Mesendoderm (in vitro differentiated cells): Measurements from ENCODE around the gene BPIFB6.
"Not testable (repeated sequence)": the region's sequence is repeated elsewhere in the genome, so short reads cannot be mapped to it uniquely, and the experiment has no call there.

Source experiments
- DNase-seq: peaks from one replicate; pipeline ENCODE4 v3.0.0; 2013
- H2AK5ac ChIP-seq: 2 replicates; pipeline ENCODE4 v1.6.1; 2013; ENCODE audit warnings: low read length, inconsistent platforms
- H2BK120ac ChIP-seq: 2 replicates; pipeline ENCODE4 v1.6.1; 2013; ENCODE audit warnings: low read depth, mild to moderate bottlenecking, low read length, moderate library complexity, mixed read lengths
- H2BK15ac ChIP-seq: replicated peaks from 2 replicates; pipeline ENCODE4 v1.6.1; 2013; ENCODE audit warnings: low read depth, mild to moderate bottlenecking, moderate library complexity
- H2BK5ac ChIP-seq: 2 replicates; pipeline ENCODE4 v1.6.1; 2013; ENCODE audit warnings: low read length, inconsistent platforms
- H3K18ac ChIP-seq: 2 replicates; pipeline ENCODE4 v1.6.1; 2013; ENCODE audit warnings: mild to moderate bottlenecking, low read length, mixed read lengths
- H3K23ac ChIP-seq: one replicate; pipeline ENCODE4 v1.6.1; 2013; ENCODE audit warnings: low read length
- H3K27ac ChIP-seq: 2 replicates; pipeline ENCODE4 v1.5.1; 2013; ENCODE audit warnings: low read depth, mild to moderate bottlenecking, inconsistent platforms, low read length, moderate library complexity
- H3K27me3 ChIP-seq: 2 replicates; pipeline ENCODE4 v1.6.1; 2013; ENCODE audit warnings: low read length, control low read depth, mild to moderate bottlenecking, inconsistent platforms; ENCODE audit not compliant: insufficient read depth, poor library complexity
- H3K36me3 ChIP-seq: 2 replicates; pipeline ENCODE4 v1.6.1; 2013; ENCODE audit warnings: low read length, inconsistent platforms; ENCODE audit not compliant: control insufficient read depth, insufficient read depth
- H3K4ac ChIP-seq: one replicate; pipeline ENCODE4 v1.6.1; 2013; ENCODE audit warnings: low read depth, mild to moderate bottlenecking, low read length, moderate library complexity
- H3K4me1 ChIP-seq: 2 replicates; pipeline ENCODE4 v1.6.1; 2013; ENCODE audit warnings: low read depth, low read length, inconsistent platforms; ENCODE audit not compliant: control insufficient read depth
- H3K4me2 ChIP-seq: 2 replicates; pipeline ENCODE4 v1.6.1; 2013; ENCODE audit warnings: low read length
- H3K4me3 ChIP-seq: 2 replicates; pipeline ENCODE4 v1.5.1; 2013; ENCODE audit warnings: mild to moderate bottlenecking, low read length
- H3K56ac ChIP-seq: one replicate; pipeline ENCODE4 v1.6.1; 2013; ENCODE audit warnings: low read length
- H3K79me1 ChIP-seq: 2 replicates; pipeline ENCODE4 v1.6.1; 2013; ENCODE audit warnings: low read length, inconsistent platforms
- H3K79me2 ChIP-seq: 2 replicates; pipeline ENCODE4 v1.6.1; 2013; ENCODE audit warnings: mild to moderate bottlenecking, low read length; ENCODE audit not compliant: control insufficient read depth, insufficient read depth
- H3K9ac ChIP-seq: 2 replicates; pipeline ENCODE4 v1.6.1; 2013; ENCODE audit warnings: low read length, inconsistent platforms
- H4K5ac ChIP-seq: one replicate; pipeline ENCODE4 v1.6.1; 2013; ENCODE audit warnings: low read length
- H4K8ac ChIP-seq: one replicate; pipeline ENCODE4 v1.6.1; 2013; ENCODE audit warnings: low read depth, mild to moderate bottlenecking, control low read depth, low read length, moderate library complexity
- WGBS: extraction: QIAGEN DNeasy Blood & Tissue Kit; methylation state at CpG from one replicate; pipeline ENCODE4 v1.1.7; 2013; ENCODE audit warnings: low lambda C conversion rate, missing lambda C conversion rate; ENCODE audit not compliant: insufficient coverage; ENCODE audit errors: extremely low coverage; 5-methylcytosine and 5-hydroxymethylcytosine counted together

BPIFB6 gene

GRCh38 chr20:33038243-33038642 is 6.8 kb downstream of the BPIFB6 start:
- no peak overlapping the region for H2BK5ac ChIP-seq
- H3K9ac ChIP-seq, result no peak overlapping the region
- H3K36me3 ChIP-seq, result no peaks in the 10 kb centered on the region
- no peak overlapping the region for H3K23ac ChIP-seq
- H3K56ac ChIP-seq, result no peak overlapping the region
- H3K79me1 ChIP-seq, result no peaks in the 10 kb centered on the region
- H3K79me2 ChIP-seq, result no peaks in the 10 kb centered on the region
- H3K4me2 ChIP-seq, result no peak overlapping the region
- no peak overlapping the region for H3K4ac ChIP-seq
- no peak overlapping the region for H4K8ac ChIP-seq
- H2AK5ac ChIP-seq, result no peak overlapping the region
- no peak overlapping the region for H3K27ac ChIP-seq
- H3K27me3 ChIP-seq, result no peaks in the 10 kb centered on the region
- H2BK120ac ChIP-seq, result no peak overlapping the region
- H2BK15ac ChIP-seq, result no peak overlapping the region
- WGBS, result 100% methylated on average over 2 of the region's 4 CpGs
- no peaks in the 10 kb centered on the region for H3K4me1 ChIP-seq
- H4K5ac ChIP-seq, result no peak overlapping the region
- no peak for DNase-seq
- no peak overlapping the region for H3K18ac ChIP-seq
- no peak overlapping the region for H3K4me3 ChIP-seq

GRCh38 chr20:33042430-33042829 is 11.0 kb downstream of the BPIFB6 start:
- Histone ChIP-seq H3K56ac (no peak overlapping the region), H3K4me2 (no peak overlapping the region), H2AK5ac (no peak overlapping the region), H3K18ac (no peak overlapping the region), H3K27me3 (no peaks in the 10 kb centered on the region), H3K4ac (no peak overlapping the region), H2BK120ac (no peak overlapping the region), H3K9ac (no peak overlapping the region), H3K36me3 (no peaks in the 10 kb centered on the region), H2BK5ac (no peak overlapping the region), H3K4me3 (no peak overlapping the region), H4K8ac (no peak overlapping the region), H3K79me1 (no peaks in the 10 kb centered on the region), H3K4me1 (no peaks in the 10 kb centered on the region), H4K5ac (no peak overlapping the region), H3K27ac (no peak overlapping the region), H2BK15ac (no peak overlapping the region), H3K79me2 (no peaks in the 10 kb centered on the region), H3K23ac (no peak overlapping the region)
- no CpG with 5 or more reads among the region's 3 CpGs for WGBS
- DNase-seq, result no peak

GRCh38 chr20:33042983-33043730 is 11.7 kb downstream of the BPIFB6 start:
- Histone ChIP-seq H3K4me1 (no peaks in the 10 kb centered on the region), H2BK15ac (no peak overlapping the region), H3K4me2 (no peak overlapping the region), H3K27me3 (no peaks in the 10 kb centered on the region), H3K4ac (no peak overlapping the region), H3K4me3 (no peak overlapping the region), H4K5ac (no peak overlapping the region), H3K36me3 (no peaks in the 10 kb centered on the region), H2BK120ac (no peak overlapping the region), H3K27ac (no peak overlapping the region), H2AK5ac (no peak overlapping the region), H3K18ac (no peak overlapping the region), H4K8ac (no peak overlapping the region), H3K79me1 (no peaks in the 10 kb centered on the region), H3K23ac (no peak overlapping the region), H2BK5ac (no peak overlapping the region), H3K9ac (no peak overlapping the region), H3K56ac (no peak overlapping the region), H3K79me2 (no peaks in the 10 kb centered on the region)
- DNase-seq, result no peak
- no CpG with 5 or more reads among the region's 2 CpGs for WGBS

GRCh38 chr20:33043731-33044181 is 12.3 kb downstream of the BPIFB6 start:
- DNase-seq, result no peak
- Histone ChIP-seq H2AK5ac (no peak overlapping the region), H3K36me3 (no peaks in the 10 kb centered on the region), H3K23ac (no peak overlapping the region), H4K5ac (no peak overlapping the region), H2BK5ac (no peak overlapping the region), H3K27me3 (no peaks in the 10 kb centered on the region), H3K79me2 (no peaks in the 10 kb centered on the region), H3K4me1 (no peaks in the 10 kb centered on the region), H2BK120ac (no peak overlapping the region), H3K79me1 (no peaks in the 10 kb centered on the region), H3K4me3 (no peak overlapping the region), H3K4me2 (no peak overlapping the region), H3K27ac (no peak overlapping the region), H4K8ac (no peak overlapping the region), H3K9ac (no peak overlapping the region), H2BK15ac (no peak overlapping the region), H3K4ac (no peak overlapping the region), H3K18ac (no peak overlapping the region), H3K56ac (no peak overlapping the region)
- no CpG with 5 or more reads among the region's 1 CpG for WGBS

- H3K79me2 ChIP-seq, H2BK5ac ChIP-seq, H2BK15ac ChIP-seq, DNase-seq, H3K4me1 ChIP-seq, H2AK5ac ChIP-seq, H3K4me3 ChIP-seq, H3K4me2 ChIP-seq, H2BK120ac ChIP-seq, H3K23ac ChIP-seq, H3K79me1 ChIP-seq, H4K5ac ChIP-seq, H3K18ac ChIP-seq, H3K9ac ChIP-seq, H3K4ac ChIP-seq, H3K36me3 ChIP-seq, H4K8ac ChIP-seq, H3K27me3 ChIP-seq, H3K56ac ChIP-seq, H3K27ac ChIP-seq: not testable (repeated sequence)
- WGBS, result no CpG with 5 or more reads among the region's 15 CpGs
Measured at GRCh38 chr20:33045129-33045721, 13.8 kb downstream of the BPIFB6 start.
